ENCODE data around the gene SURF6.
"Not testable (repeated sequence)": the region's sequence is repeated elsewhere in the genome, so short reads cannot be mapped to it uniquely, and the experiment has no call there.

SURF6 gene

DNA sequence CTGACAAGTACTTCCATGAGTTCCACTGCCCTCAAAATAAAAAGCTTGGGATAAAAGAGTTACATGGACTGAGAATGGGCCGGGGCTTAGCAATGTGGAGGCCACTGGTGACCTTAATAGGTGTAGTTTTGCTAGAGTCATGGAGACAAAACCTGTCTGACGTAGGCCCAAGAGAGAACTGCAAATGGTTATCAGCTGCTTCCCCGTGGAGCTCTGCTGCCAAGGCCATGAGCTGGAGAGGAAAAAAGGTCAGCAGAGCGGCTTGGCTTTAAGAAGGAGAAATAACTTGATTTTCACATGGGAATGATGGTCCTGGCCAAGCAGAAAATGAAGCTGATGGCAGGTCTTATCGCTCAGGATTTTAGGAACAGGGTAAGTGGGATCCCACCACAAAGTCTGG, 3.7 kb upstream of the SURF6 start:
- Mint-ChIP-seq H3K9me3 (no peaks in the 10 kb centered on the region), H3K27ac (no peak overlapping the region), H3K36me3 (ENCODE audit: low read depth) (peaks cover 25% of the 10 kb centered on the region), H3K27me3 (ENCODE audit: low read depth) (no peaks in the 10 kb centered on the region), H3K4me1 (peaks cover 30% of the 10 kb centered on the region), H3K4me3 (peak overlapping the region in 1 of 3 experiments; percentile 23)
- no peak for TF ChIP-seq CTCF (IDR thresholded peaks at IDR 0.05; ENCODE audit: unreplicated experiment in 3 of 3)

- Mint-ChIP-seq H3K27ac (peak overlapping the region in 2 of 3 experiments; percentile 62 to 93), H3K4me3 (peak overlapping the region; percentile 98 to 99 (median 99)), H3K36me3 (ENCODE audit: low read depth) (peaks cover 44% of the 10 kb centered on the region), H3K4me1 (peaks cover 14% of the 10 kb centered on the region)
- not testable (repeated sequence) for H3K9me3 Mint-ChIP-seq; H3K27me3 Mint-ChIP-seq (ENCODE audit: low read depth)
These were observed 1.1 kb downstream of the SURF6 start for GRCh38 chr9:133334888-133335287.

- H3K27me3 Mint-ChIP-seq (ENCODE audit: low read depth): no peaks in the 10 kb centered on the region
- H3K27ac Mint-ChIP-seq: no peak overlapping the region
- peaks cover 44% of the 10 kb centered on the region for H3K36me3 Mint-ChIP-seq (ENCODE audit: low read depth)
- peak overlapping the region; percentile 98 to 99 (median 99) for H3K4me3 Mint-ChIP-seq
- peaks cover 14% of the 10 kb centered on the region for H3K4me1 Mint-ChIP-seq
- TF ChIP-seq CTCF (IDR thresholded peaks at IDR 0.05; ENCODE audit: unreplicated experiment in 3 of 3): no peak
- H3K9me3 Mint-ChIP-seq: no peaks in the 10 kb centered on the region
These were observed 1.8 kb downstream of the SURF6 start for GRCh38 chr9:133334161-133334560.

- Mint-ChIP-seq H3K36me3 (ENCODE audit: low read depth) (peaks cover 46% of the 10 kb centered on the region), H3K27me3 (ENCODE audit: low read depth) (no peaks in the 10 kb centered on the region), H3K4me3 (peak overlapping the region; percentile 31 to 60 (median 48)), H3K27ac (no peak overlapping the region), H3K9me3 (no peaks in the 10 kb centered on the region), H3K4me1 (peaks cover 14% of the 10 kb centered on the region)
- no peak for TF ChIP-seq CTCF (IDR thresholded peaks at IDR 0.05; ENCODE audit: unreplicated experiment in 3 of 3)
These were observed 2.4 kb downstream of the SURF6 start for GRCh38 chr9:133333566-133333965.

GRCh38 chr9:133333011-133333410, 3.0 kb downstream of the SURF6 start:
- H3K4me1 Mint-ChIP-seq: peaks cover 14% of the 10 kb centered on the region

GRCh38 chr9:133332381-133332730, 3.6 kb downstream of the SURF6 start:
- no peak for TF ChIP-seq CTCF (IDR thresholded peaks at IDR 0.05; ENCODE audit: unreplicated experiment in 3 of 3)
- Mint-ChIP-seq H3K4me1 (peaks cover 14% of the 10 kb centered on the region), H3K4me3 (peak overlapping the region in 2 of 3 experiments; percentile 19 to 22), H3K27me3 (ENCODE audit: low read depth) (no peaks in the 10 kb centered on the region), H3K27ac (no peak overlapping the region), H3K36me3 (ENCODE audit: low read depth) (peaks cover 55% of the 10 kb centered on the region), H3K9me3 (no peaks in the 10 kb centered on the region)

More at GRCh38 chr9:133333011-133333410, 3.0 kb downstream of the SURF6 start:
- Mint-ChIP-seq H3K27ac (no peak overlapping the region), H3K4me3 (peak overlapping the region; percentile 31 to 48 (median 39)), H3K9me3 (no peaks in the 10 kb centered on the region), H3K27me3 (ENCODE audit: low read depth) (no peaks in the 10 kb centered on the region), H3K36me3 (ENCODE audit: low read depth) (peaks cover 49% of the 10 kb centered on the region)
- no peak for TF ChIP-seq CTCF (IDR thresholded peaks at IDR 0.05; ENCODE audit: unreplicated experiment in 3 of 3)

Data from nephron (organoid).